Adrenal gland (tissue), 5 donors: ENCODE measurements around the gene SH3RF1.

Experiments used
- POLR2A ChIP-seq, 2 donors: fragments of 450-650 bp; IDR thresholded peaks; one replicate each; pipeline ENCODE4 v1.6.1; 2017; ENCODE audit warnings: antibody characterized with exemption in 2 of 2, mild to moderate bottlenecking in 2 of 2, moderate library complexity in 1 of 2
- TF ChIP-seq, protein P1 (sequence below), 6 experiments: fragments of 450-650 bp in 4 of 6; fragments of 200-600 bp in 2 of 6; sonication (generic) in 1 of 6; IDR thresholded peaks; 1 replicate in 5 of 6; 2 replicates in 1 of 6; pipeline versions ENCODE4 v1.5.1 to v1.8.0; 2016 to 2021; ENCODE audit warnings: antibody characterized with exemption in 6 of 6, mild to moderate bottlenecking in 2 of 6, moderate library complexity in 1 of 6
- donor health status: DM: no; HTN: no; CAD: no.

DNA sequence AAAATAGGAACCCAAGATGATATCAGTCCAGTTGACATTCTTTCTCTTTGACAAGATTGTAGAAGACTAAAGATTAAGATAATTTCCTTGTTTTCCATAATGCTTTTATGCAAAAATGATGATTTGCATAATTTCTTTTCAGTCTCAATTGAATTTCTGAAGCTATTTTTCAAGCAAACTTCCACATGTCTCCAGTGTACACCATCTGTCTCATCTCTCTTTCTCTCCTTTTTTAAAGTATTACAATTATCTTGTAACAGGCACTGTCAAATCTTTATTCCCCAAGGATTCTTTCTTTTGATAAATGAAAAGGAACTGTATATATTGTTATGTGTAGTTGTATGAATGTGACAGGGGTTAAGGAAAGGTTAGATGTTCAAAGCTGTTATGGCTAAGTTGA, 7.9 kb upstream of the SH3RF1 start:
- TF ChIP-seq POLR2A (IDR thresholded peaks at IDR 0.05): no peak
- TF ChIP-seq, protein P1, sequence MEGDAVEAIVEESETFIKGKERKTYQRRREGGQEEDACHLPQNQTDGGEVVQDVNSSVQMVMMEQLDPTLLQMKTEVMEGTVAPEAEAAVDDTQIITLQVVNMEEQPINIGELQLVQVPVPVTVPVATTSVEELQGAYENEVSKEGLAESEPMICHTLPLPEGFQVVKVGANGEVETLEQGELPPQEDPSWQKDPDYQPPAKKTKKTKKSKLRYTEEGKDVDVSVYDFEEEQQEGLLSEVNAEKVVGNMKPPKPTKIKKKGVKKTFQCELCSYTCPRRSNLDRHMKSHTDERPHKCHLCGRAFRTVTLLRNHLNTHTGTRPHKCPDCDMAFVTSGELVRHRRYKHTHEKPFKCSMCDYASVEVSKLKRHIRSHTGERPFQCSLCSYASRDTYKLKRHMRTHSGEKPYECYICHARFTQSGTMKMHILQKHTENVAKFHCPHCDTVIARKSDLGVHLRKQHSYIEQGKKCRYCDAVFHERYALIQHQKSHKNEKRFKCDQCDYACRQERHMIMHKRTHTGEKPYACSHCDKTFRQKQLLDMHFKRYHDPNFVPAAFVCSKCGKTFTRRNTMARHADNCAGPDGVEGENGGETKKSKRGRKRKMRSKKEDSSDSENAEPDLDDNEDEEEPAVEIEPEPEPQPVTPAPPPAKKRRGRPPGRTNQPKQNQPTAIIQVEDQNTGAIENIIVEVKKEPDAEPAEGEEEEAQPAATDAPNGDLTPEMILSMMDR (IDR thresholded peaks at IDR 0.05): no peak
